Esophagus squamous epithelium (tissue), 4 donors: ENCODE measurements around the gene DPH1.

ENCODE experiments used
- POLR2A ChIP-seq, 4 donors: fragments of 450-650 bp; IDR thresholded peaks; one replicate each; pipeline ENCODE4 v1.6.1; 2017; ENCODE audit warnings: antibody characterized with exemption in 4 of 4, mild to moderate bottlenecking in 4 of 4, moderate library complexity in 3 of 4
- TF ChIP-seq, protein P1 (sequence below), 6 experiments: fragments of 450-650 bp in 4 of 6; fragments of 200-600 bp in 2 of 6; sonication (generic) in 2 of 6; IDR thresholded peaks; one replicate each; pipeline ENCODE4 v1.5.1; 2016 to 2019; ENCODE audit warnings: antibody characterized with exemption in 6 of 6, mild to moderate bottlenecking in 4 of 6, moderate library complexity in 4 of 6

GRCh38 chr17:2022647-2023240 lies 7.2 kb upstream of the DPH1 start:
- TF ChIP-seq POLR2A (IDR thresholded peaks at IDR 0.05): no peak
- TF ChIP-seq, protein P1, sequence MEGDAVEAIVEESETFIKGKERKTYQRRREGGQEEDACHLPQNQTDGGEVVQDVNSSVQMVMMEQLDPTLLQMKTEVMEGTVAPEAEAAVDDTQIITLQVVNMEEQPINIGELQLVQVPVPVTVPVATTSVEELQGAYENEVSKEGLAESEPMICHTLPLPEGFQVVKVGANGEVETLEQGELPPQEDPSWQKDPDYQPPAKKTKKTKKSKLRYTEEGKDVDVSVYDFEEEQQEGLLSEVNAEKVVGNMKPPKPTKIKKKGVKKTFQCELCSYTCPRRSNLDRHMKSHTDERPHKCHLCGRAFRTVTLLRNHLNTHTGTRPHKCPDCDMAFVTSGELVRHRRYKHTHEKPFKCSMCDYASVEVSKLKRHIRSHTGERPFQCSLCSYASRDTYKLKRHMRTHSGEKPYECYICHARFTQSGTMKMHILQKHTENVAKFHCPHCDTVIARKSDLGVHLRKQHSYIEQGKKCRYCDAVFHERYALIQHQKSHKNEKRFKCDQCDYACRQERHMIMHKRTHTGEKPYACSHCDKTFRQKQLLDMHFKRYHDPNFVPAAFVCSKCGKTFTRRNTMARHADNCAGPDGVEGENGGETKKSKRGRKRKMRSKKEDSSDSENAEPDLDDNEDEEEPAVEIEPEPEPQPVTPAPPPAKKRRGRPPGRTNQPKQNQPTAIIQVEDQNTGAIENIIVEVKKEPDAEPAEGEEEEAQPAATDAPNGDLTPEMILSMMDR (IDR thresholded peaks at IDR 0.05): no peak
